DOHH2 (cell line): ENCODE data around the gene PROK2.

ENCODE experiments used
- EZH2phosphoT487 ChIP-seq: fragments of 200-600 bp; sonication (generic); IDR thresholded peaks from 2 replicates; pipeline ENCODE4 v1.6.1; 2017; ENCODE audit warnings: borderline replicate concordance, mild to moderate bottlenecking, antibody characterized with exemption, low read length, moderate library complexity, mixed read lengths
- TF ChIP-seq, protein P1 (sequence below): fragments of 200-600 bp; sonication (generic); IDR thresholded peaks from one replicate; pipeline ENCODE4 v1.5.1; 2014; ENCODE audit warnings: antibody characterized with exemption, mild to moderate bottlenecking, low read depth, low read length; ENCODE audit not compliant: poor library complexity, severe bottlenecking

- TF ChIP-seq, protein P1, sequence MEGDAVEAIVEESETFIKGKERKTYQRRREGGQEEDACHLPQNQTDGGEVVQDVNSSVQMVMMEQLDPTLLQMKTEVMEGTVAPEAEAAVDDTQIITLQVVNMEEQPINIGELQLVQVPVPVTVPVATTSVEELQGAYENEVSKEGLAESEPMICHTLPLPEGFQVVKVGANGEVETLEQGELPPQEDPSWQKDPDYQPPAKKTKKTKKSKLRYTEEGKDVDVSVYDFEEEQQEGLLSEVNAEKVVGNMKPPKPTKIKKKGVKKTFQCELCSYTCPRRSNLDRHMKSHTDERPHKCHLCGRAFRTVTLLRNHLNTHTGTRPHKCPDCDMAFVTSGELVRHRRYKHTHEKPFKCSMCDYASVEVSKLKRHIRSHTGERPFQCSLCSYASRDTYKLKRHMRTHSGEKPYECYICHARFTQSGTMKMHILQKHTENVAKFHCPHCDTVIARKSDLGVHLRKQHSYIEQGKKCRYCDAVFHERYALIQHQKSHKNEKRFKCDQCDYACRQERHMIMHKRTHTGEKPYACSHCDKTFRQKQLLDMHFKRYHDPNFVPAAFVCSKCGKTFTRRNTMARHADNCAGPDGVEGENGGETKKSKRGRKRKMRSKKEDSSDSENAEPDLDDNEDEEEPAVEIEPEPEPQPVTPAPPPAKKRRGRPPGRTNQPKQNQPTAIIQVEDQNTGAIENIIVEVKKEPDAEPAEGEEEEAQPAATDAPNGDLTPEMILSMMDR, result no peak
- TF ChIP-seq EZH2phosphoT487, result no peak
Observed at GRCh38 chr3:71733319-71733718, 51.6 kb downstream of the PROK2 start.
